Testis (tissue), 2 donors: ENCODE measurements around the gene ANGPT4.

ENCODE experiments used
- POLR2A ChIP-seq: fragments of 450-650 bp; IDR thresholded peaks from one replicate; pipeline ENCODE4 v1.6.1; 2017; ENCODE audit warnings: antibody characterized with exemption, mild to moderate bottlenecking, moderate library complexity
- TF ChIP-seq, protein P1 (sequence below), 3 experiments: fragments of 450-650 bp in 2 of 3; fragments of 200-600 bp in 1 of 3; sonication (generic) in 1 of 3; IDR thresholded peaks; one replicate each; pipeline ENCODE4 v1.5.1; 2016 to 2019; ENCODE audit warnings: antibody characterized with exemption in 3 of 3, mild to moderate bottlenecking in 2 of 3, moderate library complexity in 1 of 3

GRCh38 chr20:924639-925038, 8.5 kb upstream of the ANGPT4 start:
- TF ChIP-seq, protein P1, sequence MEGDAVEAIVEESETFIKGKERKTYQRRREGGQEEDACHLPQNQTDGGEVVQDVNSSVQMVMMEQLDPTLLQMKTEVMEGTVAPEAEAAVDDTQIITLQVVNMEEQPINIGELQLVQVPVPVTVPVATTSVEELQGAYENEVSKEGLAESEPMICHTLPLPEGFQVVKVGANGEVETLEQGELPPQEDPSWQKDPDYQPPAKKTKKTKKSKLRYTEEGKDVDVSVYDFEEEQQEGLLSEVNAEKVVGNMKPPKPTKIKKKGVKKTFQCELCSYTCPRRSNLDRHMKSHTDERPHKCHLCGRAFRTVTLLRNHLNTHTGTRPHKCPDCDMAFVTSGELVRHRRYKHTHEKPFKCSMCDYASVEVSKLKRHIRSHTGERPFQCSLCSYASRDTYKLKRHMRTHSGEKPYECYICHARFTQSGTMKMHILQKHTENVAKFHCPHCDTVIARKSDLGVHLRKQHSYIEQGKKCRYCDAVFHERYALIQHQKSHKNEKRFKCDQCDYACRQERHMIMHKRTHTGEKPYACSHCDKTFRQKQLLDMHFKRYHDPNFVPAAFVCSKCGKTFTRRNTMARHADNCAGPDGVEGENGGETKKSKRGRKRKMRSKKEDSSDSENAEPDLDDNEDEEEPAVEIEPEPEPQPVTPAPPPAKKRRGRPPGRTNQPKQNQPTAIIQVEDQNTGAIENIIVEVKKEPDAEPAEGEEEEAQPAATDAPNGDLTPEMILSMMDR (IDR thresholded peaks at IDR 0.05), result no peak
- no peak for TF ChIP-seq POLR2A
